Fibroblast of mammary gland (primary cell): ENCODE results near the gene LIN7B.
A peak's percentile ranks its signal among the peaks of the same experiment; 100 is the strongest.

Experiments
- DNase-seq: peaks from one replicate; pipeline ENCODE4 v3.0.0-alpha.2; 2010; ENCODE audit warnings: low read depth
- H3K4me3 ChIP-seq: 2 replicates; pipeline ENCODE4 v1.5.1; 2011; ENCODE audit warnings: low read depth, mild to moderate bottlenecking, low read length, moderate library complexity; ENCODE audit not compliant: control insufficient read depth
- CTCF ChIP-seq: conservative IDR thresholded peaks from 2 replicates; pipeline ENCODE4 v1.5.1; 2011; ENCODE audit warnings: low read depth, low read length, inconsistent platforms; ENCODE audit not compliant: control insufficient read depth, insufficient read depth

The LIN7B gene

GRCh38 chr19:49148784-49149651 is 34.8 kb downstream of the LIN7B start:
- TF ChIP-seq CTCF = no peak
- peak; percentile 79 for DNase-seq
- peak overlapping the region; percentile 72 for H3K4me3 ChIP-seq

- peak overlapping the region; percentile 72 for H3K4me3 ChIP-seq
- no peak for TF ChIP-seq CTCF
- peak; percentile 84 for DNase-seq
These were observed 35.5 kb downstream of the LIN7B start for GRCh38 chr19:49149652-49150105.

- DNase-seq = peak; percentile 67
- peak overlapping the region; percentile 72 for H3K4me3 ChIP-seq
These were observed 36.2 kb downstream of the LIN7B start for GRCh38 chr19:49150106-49150943.

GRCh38 chr19:49150944-49151243 is 36.7 kb downstream of the LIN7B start:
- no peak for DNase-seq
- no peak for TF ChIP-seq CTCF
- H3K4me3 ChIP-seq = peak overlapping the region; percentile 72

More at GRCh38 chr19:49150106-49150943, 36.2 kb downstream of the LIN7B start:
- no peak for TF ChIP-seq CTCF

- DNase-seq = peak; percentile 23
- no peak for TF ChIP-seq CTCF
- H3K4me3 ChIP-seq = no peak overlapping the region
These were observed 37.3 kb downstream of the LIN7B start for GRCh38 chr19:49151267-49152118.

GRCh38 chr19:49152119-49152550 is 38.0 kb downstream of the LIN7B start:
- H3K4me3 ChIP-seq = no peak overlapping the region
- TF ChIP-seq CTCF = no peak
- DNase-seq = no peak
